Liver (tissue), 9 donors: ENCODE measurements around the gene NACAD. TPM values are rescaled to one million over a fixed set of nuclear protein-coding genes. Genes with fewer than 3 reads are reported as not detected.

ENCODE experiments used
- DNase-seq: peaks from one replicate; pipeline ENCODE4 v3.0.0-alpha.2; 2017; ENCODE audit warnings: low spot score
- H3K27ac ChIP-seq, 2 donors: one replicate each; pipeline ENCODE4 v1.7.0; 2013; ENCODE audit warnings: inconsistent platforms in 2 of 2, low read length in 2 of 2, control low read depth in 1 of 2, low read depth in 1 of 2, mild to moderate bottlenecking in 1 of 2
- H3K27me3 ChIP-seq, 4 donors: one replicate each; pipeline versions ENCODE4 v1.6.1 to v1.7.0; 2013; ENCODE audit warnings: low read length in 3 of 4, inconsistent platforms in 1 of 4, mild to moderate bottlenecking in 1 of 4, moderate library complexity in 1 of 4; ENCODE audit not compliant: control insufficient read depth in 4 of 4, insufficient read depth in 4 of 4
- H3K36me3 ChIP-seq, 4 donors: one replicate each; pipeline versions ENCODE4 v1.6.1 to v1.7.0; 2013; ENCODE audit warnings: low read length in 3 of 4, mild to moderate bottlenecking in 3 of 4, low read depth in 1 of 4, moderate library complexity in 1 of 4; ENCODE audit not compliant: control insufficient read depth in 4 of 4, insufficient read depth in 3 of 4
- H3K4me1 ChIP-seq, 4 donors: one replicate each; pipeline versions ENCODE4 v1.6.1 to v1.7.0; 2013; ENCODE audit warnings: low read length in 3 of 4, mild to moderate bottlenecking in 3 of 4, moderate library complexity in 1 of 4; ENCODE audit not compliant: control insufficient read depth in 4 of 4, insufficient read depth in 4 of 4
- H3K4me3 ChIP-seq, 3 donors: one replicate each; pipeline versions ENCODE4 v1.6.1 to v1.7.0; 2013; ENCODE audit warnings: low read length in 3 of 3, control low read depth in 1 of 3, low read depth in 1 of 3, mild to moderate bottlenecking in 1 of 3
- H3K9ac ChIP-seq, 2 donors: one replicate each; pipeline ENCODE4 v1.7.0; 2013; ENCODE audit warnings: low read length in 2 of 2, mild to moderate bottlenecking in 2 of 2, moderate library complexity in 2 of 2, control low read depth in 1 of 2, low read depth in 1 of 2
- H3K9me3 ChIP-seq, 4 donors: one replicate each; pipeline versions ENCODE4 v1.6.1 to v1.7.0; 2013; ENCODE audit warnings: low read length in 3 of 4; ENCODE audit not compliant: control insufficient read depth in 4 of 4
- CTCF ChIP-seq: fragments of 150-350 bp; IDR thresholded peaks from 2 replicates; pipeline ENCODE4 v1.5.1; 2017; ENCODE audit warnings: improper control_type of control experiment, low read depth, low read length; ENCODE audit not compliant: missing input control
- EGR1 ChIP-seq, 2 donors: IDR thresholded peaks; 2 replicates each; pipeline ENCODE4 v1.6.1; 2016 to 2018; ENCODE audit warnings: antibody characterized with exemption in 2 of 2, low read depth in 2 of 2
- FOXA1 ChIP-seq: IDR thresholded peaks from 2 replicates; pipeline ENCODE4 v1.6.1; 2016; ENCODE audit warnings: antibody characterized with exemption
- FOXA2 ChIP-seq: IDR thresholded peaks from 2 replicates; pipeline ENCODE4 v1.6.1; 2016; ENCODE audit warnings: antibody characterized with exemption
- GABPA ChIP-seq, 2 donors: IDR thresholded peaks in 1 of 2; conservative IDR thresholded peaks in 1 of 2; 2 replicates each; pipeline ENCODE4 v1.6.1; 2016; ENCODE audit warnings: antibody characterized with exemption in 2 of 2, mild to moderate bottlenecking in 1 of 2, moderate library complexity in 1 of 2
- HNF4A ChIP-seq, 2 donors: conservative IDR thresholded peaks; 2 replicates each; pipeline ENCODE4 v1.6.1; 2016; ENCODE audit warnings: antibody characterized with exemption in 2 of 2, mild to moderate bottlenecking in 2 of 2
- HNF4G ChIP-seq: IDR thresholded peaks from 2 replicates; pipeline ENCODE4 v1.6.1; 2016; ENCODE audit warnings: antibody characterized with exemption
- JUND ChIP-seq, 2 donors: IDR thresholded peaks; 2 replicates each; pipeline ENCODE4 v1.6.1; 2016; ENCODE audit warnings: antibody characterized with exemption in 2 of 2
- MAX ChIP-seq: IDR thresholded peaks from 2 replicates; pipeline ENCODE4 v1.6.1; 2016; ENCODE audit warnings: antibody characterized with exemption
- NR2F2 ChIP-seq: IDR thresholded peaks from 2 replicates; pipeline ENCODE4 v1.6.1; 2016; ENCODE audit warnings: antibody characterized with exemption
- RAD21 ChIP-seq, 2 donors: IDR thresholded peaks; 2 replicates each; pipeline ENCODE4 v1.6.1; 2016; ENCODE audit warnings: antibody characterized with exemption in 2 of 2, mild to moderate bottlenecking in 2 of 2
- REST ChIP-seq: IDR thresholded peaks from 2 replicates; pipeline ENCODE4 v1.6.1; 2016; ENCODE audit warnings: antibody characterized with exemption, mild to moderate bottlenecking
- RXRA ChIP-seq, 2 donors: IDR thresholded peaks; 2 replicates each; pipeline ENCODE4 v1.6.1; 2017 to 2018; ENCODE audit warnings: antibody characterized with exemption in 2 of 2, mild to moderate bottlenecking in 1 of 2
- SP1 ChIP-seq: IDR thresholded peaks from 2 replicates; pipeline ENCODE4 v1.6.1; 2018; ENCODE audit warnings: antibody characterized with exemption, mild to moderate bottlenecking
- TAF1 ChIP-seq: conservative IDR thresholded peaks from 2 replicates; pipeline ENCODE4 v1.6.1; 2016; ENCODE audit warnings: antibody characterized with exemption, mild to moderate bottlenecking
- YY1 ChIP-seq: IDR thresholded peaks from 2 replicates; pipeline ENCODE4 v1.6.1; 2016; ENCODE audit warnings: antibody characterized with exemption, mild to moderate bottlenecking
- WGBS: extraction: QIAGEN DNeasy Blood & Tissue Kit; methylation state at CpG from one replicate; pipeline ENCODE4 v1.1.7; 2013; 5-methylcytosine and 5-hydroxymethylcytosine counted together
- polyA plus RNA-seq, 2 donors: library from polyadenylated mRNA; stranded (reverse) in 1 of 2; unstranded in 1 of 2; fragments of 200-250 nt in 1 of 2; fragments of >200 nt in 1 of 2; fragmentation: Nextera tagmentation in 1 of 2; extraction: Ambion mirVana in 1 of 2; gene quantifications; one replicate each; pipeline versions ENCODE4 v1.2.1 to v1.2.3, GENCODE V29; 2013 to 2015
- total RNA-seq, 2 donors: library from RNA; depleted of rRNA; stranded (reverse); fragments of >200 nt; gene quantifications; one replicate each; pipeline ENCODE4 v1.2.3, GENCODE V29; 2014
- TF ChIP-seq, protein P1 (sequence below): IDR thresholded peaks from 2 replicates; pipeline ENCODE4 v1.6.1; 2016; ENCODE audit warnings: antibody characterized with exemption
- donor health status: healthy.
- donor health status: healthy.
- donor health status: healthy.
- donor health status: healthy.
- donor health status: healthy.

The NACAD gene
- total and polyA plus RNA-seq, 4 donors, result 0.03 to 0.14 (median 0.09) TPM

GRCh38 chr7:45086331-45087065 is 2.3 kb downstream of the NACAD start:
- no peak overlapping the region for H3K4me3 ChIP-seq
- DNase-seq, result no peak
- 89% methylated on average over 15 of the region's 15 CpGs for WGBS

GRCh38 chr7:45085619-45086200 is 3.1 kb downstream of the NACAD start:
- WGBS, result 85% methylated on average over 23 of the region's 23 CpGs
- H3K27me3 ChIP-seq, result peaks cover 0 to 3% (median 0%) of the 10 kb centered on the region in 4 donors
- no peak for TF ChIP-seq GABPA (IDR thresholded peaks at IDR 0.05 in 1 of 2, conservative IDR thresholded peaks at IDR 0.05 in 1 of 2)
- TF ChIP-seq RAD21 (IDR thresholded peaks at IDR 0.05), result no peak
- no peak for TF ChIP-seq NR2F2
- TF ChIP-seq EGR1 (IDR thresholded peaks at IDR 0.05; ENCODE audit: low read depth in 2 of 2), result no peak
- no peak for TF ChIP-seq CTCF
- TF ChIP-seq FOXA2, result no peak
- no peak for TF ChIP-seq TAF1
- DNase-seq, result no peak
- no peaks in the 10 kb centered on the region for H3K9me3 ChIP-seq
- no peak overlapping the region for H3K27ac ChIP-seq
- no peaks in the 10 kb centered on the region for H3K36me3 ChIP-seq
- H3K4me1 ChIP-seq, result peaks cover 0 to 3% (median 0%) of the 10 kb centered on the region in 4 donors
- no peak overlapping the region for H3K9ac ChIP-seq
- no peak overlapping the region for H3K4me3 ChIP-seq

More at GRCh38 chr7:45086331-45087065, 2.3 kb downstream of the NACAD start:
- Histone ChIP-seq H3K27me3 (peaks cover 0 to 3% (median 0%) of the 10 kb centered on the region in 4 donors), H3K4me1 (peaks cover 0 to 3% (median 0%) of the 10 kb centered on the region in 4 donors), H3K36me3 (no peaks in the 10 kb centered on the region), H3K9ac (no peak overlapping the region), H3K9me3 (no peaks in the 10 kb centered on the region), H3K27ac (no peak overlapping the region)
- no peak for TF ChIP-seq JUND (IDR thresholded peaks at IDR 0.05)

DNA sequence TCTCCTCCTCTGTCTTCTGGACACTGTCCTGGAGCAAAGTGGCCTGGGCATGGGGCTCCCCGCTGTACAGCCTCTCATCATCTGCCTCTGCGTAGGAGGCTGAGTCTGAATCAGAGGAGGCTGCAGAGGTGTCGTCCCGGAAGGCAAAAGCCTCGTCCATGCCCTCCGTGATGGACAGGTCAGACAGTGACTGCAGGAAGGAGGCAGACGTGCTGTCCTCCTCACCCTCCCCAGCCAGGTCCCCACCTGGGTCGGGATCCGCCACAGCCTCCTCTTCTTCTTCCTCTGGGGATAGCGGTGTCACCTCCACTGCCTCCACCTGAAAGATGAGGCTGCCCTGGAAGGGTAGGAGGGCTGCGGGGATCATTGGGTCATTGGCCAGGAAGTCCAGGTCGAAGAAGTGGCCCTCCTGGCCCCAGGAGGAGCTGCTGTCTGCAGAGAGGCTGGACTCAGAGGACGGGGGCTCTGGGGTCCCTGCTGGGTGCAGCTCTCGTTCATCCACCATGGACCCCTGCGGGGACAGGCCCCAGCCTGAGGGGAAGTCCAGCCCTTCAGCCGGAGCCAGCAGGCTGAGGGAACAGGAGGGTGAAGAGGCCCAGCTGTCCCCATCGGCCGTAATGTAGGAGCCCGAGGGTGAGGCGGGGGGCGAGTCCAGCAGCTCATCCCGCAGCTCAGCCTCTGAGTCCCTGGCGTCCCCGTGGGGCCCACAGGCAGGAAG is 3.7 kb downstream of the NACAD start:
- Histone ChIP-seq H3K4me1 (peaks cover 0 to 3% (median 0%) of the 10 kb centered on the region in 4 donors), H3K36me3 (no peaks in the 10 kb centered on the region), H3K27ac (no peak overlapping the region), H3K4me3 (no peak overlapping the region), H3K27me3 (peaks cover 0 to 3% (median 0%) of the 10 kb centered on the region in 4 donors), H3K9ac (no peak overlapping the region), H3K9me3 (no peaks in the 10 kb centered on the region)
- 81% methylated on average over 24 of the region's 24 CpGs for WGBS
- no peak for DNase-seq
- no peak for TF ChIP-seq FOXA1
- no peak for TF ChIP-seq REST
- TF ChIP-seq JUND (IDR thresholded peaks at IDR 0.05), result no peak
- no peak for TF ChIP-seq HNF4A (conservative IDR thresholded peaks at IDR 0.05)
- TF ChIP-seq YY1, result no peak
- TF ChIP-seq, protein P1, sequence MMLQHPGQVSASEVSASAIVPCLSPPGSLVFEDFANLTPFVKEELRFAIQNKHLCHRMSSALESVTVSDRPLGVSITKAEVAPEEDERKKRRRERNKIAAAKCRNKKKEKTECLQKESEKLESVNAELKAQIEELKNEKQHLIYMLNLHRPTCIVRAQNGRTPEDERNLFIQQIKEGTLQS, result no peak
- no peak for TF ChIP-seq HNF4G
- no peak for TF ChIP-seq RXRA (IDR thresholded peaks at IDR 0.05)
- no peak for TF ChIP-seq NR2F2
- TF ChIP-seq EGR1 (IDR thresholded peaks at IDR 0.05; ENCODE audit: low read depth in 2 of 2), result no peak
- no peak for TF ChIP-seq TAF1
- no peak for TF ChIP-seq GABPA (IDR thresholded peaks at IDR 0.05 in 1 of 2, conservative IDR thresholded peaks at IDR 0.05 in 1 of 2)
- TF ChIP-seq MAX, result no peak
- TF ChIP-seq CTCF, result no peak
- TF ChIP-seq FOXA2, result no peak
- TF ChIP-seq SP1, result no peak
- no peak for TF ChIP-seq RAD21 (IDR thresholded peaks at IDR 0.05)
